GM19043 (cell line): ENCODE data around the gene KCP.

Source experiments
- ATAC-seq: cut with Tn5 transposase; IDR thresholded peaks from one replicate; pipeline ENCODE4 v1.9.1; 2021; ENCODE audit warnings: low read depth; ENCODE audit not compliant: unreplicated experiment

The KCP gene

DNA sequence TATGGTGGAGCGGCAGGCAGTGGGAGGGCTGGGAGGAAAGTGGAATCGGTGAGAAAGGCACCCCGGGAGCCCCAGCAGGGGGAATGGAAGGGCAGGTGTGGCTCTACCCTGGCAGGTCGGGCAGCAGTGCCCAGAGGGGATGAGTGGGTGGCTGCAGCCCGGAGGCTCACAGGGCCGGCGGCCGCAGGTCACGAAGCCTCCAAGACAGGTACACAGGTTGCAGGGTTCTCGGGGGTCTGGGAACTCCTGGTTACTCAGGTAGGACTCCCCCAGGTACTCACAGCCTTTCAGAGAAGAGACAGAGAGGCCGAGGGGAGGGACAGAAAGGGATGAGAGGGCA is 21.8 kb downstream of the KCP start:
- no peak for ATAC-seq

GRCh38 chr7:128888039-128888755 is 22.3 kb downstream of the KCP start:
- no peak for ATAC-seq

DNA sequence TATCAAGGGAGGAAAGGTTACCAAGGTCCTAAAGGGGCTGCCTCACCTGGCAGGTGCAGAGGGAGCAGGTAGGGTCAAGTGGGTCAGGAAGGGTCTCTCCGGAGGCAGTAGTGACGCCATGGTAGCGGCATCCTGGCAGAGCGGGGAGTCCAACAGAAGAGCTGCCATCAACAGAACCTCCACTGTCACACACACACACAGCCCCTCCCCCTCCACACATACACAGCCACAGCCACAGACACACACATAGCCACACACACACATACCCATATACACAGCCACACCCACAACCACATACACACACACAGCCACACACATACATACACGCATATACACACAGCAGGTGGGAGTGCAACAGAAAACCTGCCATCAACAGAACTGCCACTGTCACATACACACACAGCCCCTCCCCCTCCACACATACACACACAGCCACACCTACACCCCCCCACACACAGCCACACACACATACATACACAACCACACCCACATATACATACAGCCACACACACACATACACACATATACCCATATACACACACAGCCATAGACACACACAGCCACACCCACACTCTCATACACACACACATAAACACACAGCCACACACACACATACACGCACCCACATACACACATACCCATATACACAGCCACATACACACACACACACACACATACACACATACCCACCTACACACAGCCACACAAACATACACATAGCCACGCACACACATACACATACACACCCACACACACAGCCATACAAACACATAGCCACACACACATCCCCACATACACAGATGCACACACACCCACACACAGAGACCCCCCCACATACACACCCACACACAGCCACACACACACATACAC is 23.1 kb downstream of the KCP start:
- no peak for ATAC-seq

GRCh38 chr7:128886391-128887168 is 23.9 kb downstream of the KCP start:
- no peak for ATAC-seq

DNA sequence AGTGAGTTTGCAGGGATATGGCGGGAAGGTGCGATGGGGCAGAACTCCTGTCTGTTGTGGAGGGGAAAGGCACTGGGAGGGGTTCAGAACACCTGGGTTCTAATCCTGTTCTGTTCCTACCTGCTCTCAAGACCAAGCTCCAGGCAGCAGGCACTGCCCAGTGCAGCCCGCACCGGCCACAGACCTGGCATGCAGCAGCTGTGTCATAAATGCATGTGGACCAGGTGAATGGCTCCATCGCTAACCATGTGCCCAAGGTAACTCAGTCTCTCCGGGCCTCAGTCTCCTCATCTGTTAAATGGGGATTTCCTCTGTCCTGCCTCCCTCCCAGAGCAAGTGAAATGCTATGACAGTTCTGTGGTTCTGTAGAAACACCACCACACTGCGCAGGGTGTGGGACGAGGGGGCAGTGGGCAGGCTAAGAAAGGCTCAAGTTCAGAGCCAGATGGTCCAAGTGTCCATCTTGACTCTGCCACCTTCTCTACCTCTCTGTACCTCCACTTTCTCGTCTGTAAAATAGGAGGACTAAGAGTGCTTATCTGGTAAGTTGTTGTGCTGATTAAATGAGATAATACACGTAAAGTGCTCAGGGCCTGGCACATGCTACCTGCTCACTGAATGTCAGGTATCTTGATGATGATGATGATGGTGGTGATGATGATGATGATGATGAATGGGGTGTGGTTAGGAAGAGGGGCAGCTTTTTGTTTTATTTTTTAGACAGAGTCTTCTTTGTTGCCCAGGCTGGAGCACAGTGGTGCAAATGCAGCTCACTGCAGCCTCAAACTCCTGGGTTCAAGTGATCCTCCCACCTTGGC is 24.9 kb downstream of the KCP start:
- ATAC-seq = no peak

DNA sequence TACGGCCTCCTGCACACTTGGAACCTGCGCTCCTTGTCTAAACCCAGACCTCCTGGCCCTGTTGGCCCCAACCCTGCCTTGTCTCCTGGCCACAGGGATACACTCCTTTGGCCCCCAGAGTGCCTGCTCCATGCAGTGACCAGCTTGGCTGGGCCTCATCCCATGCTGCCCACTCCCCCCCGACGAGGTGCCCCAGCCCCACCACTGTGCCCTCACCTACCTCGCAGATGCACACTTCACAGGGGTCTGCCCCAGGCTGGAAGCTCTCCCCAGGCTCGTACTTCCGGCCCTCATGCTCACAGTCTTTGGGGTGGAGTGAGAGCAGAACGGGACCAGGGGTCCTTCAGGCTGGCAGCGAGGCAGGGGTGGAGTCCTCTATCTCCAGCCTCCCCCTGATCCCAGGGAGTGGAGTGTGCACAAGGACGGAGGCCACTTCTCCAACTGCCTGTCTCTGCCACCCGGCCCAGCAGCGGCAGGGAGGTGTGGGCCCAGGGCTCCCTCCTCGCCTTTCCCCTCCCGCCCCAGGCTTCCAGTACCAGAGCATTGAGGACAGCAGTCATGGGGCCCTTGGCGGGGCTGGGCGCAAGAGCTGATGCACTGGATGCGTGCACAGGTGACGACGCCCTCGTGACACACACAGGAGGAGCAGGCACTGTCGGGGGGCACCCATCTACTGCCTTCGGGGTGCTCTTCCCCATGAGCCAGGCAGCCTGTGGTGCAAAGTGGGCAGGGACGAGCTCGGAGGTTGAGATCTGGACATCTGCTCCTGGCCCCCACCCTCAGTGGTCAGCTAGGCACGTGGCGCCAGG is 25.7 kb downstream of the KCP start:
- no peak for ATAC-seq

DNA sequence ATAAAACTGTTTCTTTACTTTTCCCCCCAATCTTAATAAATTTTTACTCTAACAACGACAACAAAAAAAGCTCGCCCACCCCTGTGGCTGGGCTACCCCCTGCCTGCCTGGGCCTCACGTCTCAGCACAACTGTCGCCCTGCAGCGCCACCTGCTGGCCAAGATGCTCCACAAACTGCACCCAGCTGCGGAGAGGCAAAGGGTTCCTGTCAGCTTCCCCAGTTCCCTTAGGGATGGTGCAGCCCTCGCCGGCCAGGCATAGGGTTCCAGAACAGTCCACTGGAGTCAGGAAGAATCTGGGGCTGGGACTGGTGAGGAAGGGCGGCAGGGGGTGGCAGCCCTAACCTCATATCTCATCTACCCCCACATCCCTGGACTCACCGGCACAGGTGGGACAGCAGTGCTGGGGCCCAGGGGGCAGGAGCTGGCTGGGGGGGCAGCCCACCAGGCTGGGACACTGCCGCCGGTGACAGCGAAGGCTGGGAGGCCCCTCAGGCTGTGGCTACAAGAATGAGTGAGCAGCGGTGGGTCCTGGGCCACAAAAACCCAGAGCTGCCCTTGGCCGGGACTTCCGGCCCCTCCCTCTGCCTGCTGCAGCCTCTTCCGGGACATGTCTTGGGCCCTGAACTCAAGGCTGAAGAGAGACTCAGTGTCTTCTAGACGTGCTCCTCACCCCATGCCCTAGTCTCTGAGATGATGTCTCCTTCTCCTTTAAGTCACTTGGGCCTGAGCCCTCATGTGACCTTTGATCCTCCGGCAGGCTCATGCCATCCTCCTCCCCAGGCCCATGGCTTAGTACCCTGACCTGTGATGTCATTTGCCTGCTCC is 26.7 kb downstream of the KCP start:
- ATAC-seq = no peak

DNA sequence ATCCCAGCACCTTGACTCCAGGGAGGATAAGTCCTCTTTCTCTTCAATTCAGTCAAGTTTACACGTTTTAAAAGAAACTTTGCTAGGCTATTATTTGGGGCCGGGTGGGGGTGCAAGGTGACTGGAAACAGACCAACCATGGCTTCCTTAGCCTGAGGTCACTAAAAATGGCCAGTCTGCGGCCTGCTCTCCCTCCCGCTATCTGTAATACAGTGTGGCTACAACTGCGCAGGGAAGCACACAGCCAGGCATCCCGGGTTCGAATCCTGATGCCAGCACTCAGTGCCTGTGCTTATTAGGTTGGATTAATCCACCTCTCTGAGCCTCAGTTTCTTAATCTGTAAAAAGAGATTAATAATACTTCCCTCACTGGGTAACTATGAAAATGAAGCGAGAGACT is 28.4 kb downstream of the KCP start:
- ATAC-seq = no peak

DNA sequence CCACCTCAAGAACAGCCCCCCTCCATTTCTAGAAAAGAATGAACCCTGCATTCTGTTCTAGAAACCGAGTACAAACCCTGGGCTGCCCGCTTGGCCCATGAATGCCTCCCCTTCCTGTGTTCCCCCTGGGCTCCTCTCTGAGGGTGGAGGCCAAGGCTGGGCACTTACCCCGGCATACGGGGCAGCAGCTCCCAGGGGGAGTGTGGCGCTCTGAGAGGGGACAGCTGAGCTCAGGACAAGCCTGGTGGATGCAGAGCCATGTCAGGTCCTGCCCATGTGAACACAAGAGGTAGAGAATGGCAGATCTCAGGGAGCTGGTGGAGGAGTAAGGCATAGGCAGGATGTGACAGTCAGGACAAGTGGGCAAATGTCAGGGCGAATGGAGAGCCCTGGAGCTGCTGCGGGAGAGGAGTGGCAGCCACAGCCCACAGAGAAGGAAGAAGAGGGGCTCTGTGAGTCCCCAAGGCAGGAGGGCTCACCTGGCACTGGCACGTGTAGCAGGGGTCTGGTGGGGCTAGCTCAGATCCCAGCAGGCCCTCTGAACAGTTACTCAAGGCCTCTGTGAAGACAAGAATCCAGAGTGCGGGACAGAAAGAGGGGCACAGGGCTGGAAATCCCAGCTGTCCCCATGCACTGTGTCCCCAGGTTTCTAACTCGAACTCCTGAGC is 28.9 kb downstream of the KCP start:
- ATAC-seq = no peak

DNA sequence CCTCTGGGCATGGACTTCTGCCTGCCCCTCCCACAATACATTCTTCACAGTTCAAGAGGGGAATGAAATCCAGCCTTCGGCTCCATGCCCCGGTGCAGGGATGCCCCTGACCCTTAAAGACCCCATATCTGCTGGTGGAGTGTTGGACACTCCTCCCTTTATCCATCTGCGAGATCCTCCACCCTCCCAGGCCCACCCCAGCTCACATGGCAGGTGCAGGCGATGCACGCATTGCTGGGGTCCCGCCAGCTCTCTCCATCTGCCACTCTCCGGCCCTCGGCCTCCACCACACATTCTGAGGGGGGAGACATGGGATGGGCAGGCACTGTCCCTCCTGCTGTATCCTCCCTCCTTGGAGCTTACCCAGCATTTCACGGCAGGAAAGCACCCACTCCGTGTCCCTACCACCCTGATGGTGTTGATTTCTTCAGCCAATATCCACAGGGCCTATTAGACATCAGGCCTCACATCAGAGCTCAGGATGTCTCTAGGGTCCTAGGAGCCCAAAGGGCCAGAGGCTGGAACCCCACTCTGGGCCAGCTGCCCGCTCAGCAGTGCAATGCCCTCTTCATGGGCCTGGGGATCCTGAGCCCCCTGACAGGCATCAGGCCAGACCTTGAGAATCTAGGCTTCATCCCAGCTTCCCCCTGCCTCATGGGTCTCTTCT is 29.6 kb downstream of the KCP start:
- no peak for ATAC-seq

- ATAC-seq = no peak
Measured at GRCh38 chr7:128879939-128880746, 30.4 kb downstream of the KCP start.

DNA sequence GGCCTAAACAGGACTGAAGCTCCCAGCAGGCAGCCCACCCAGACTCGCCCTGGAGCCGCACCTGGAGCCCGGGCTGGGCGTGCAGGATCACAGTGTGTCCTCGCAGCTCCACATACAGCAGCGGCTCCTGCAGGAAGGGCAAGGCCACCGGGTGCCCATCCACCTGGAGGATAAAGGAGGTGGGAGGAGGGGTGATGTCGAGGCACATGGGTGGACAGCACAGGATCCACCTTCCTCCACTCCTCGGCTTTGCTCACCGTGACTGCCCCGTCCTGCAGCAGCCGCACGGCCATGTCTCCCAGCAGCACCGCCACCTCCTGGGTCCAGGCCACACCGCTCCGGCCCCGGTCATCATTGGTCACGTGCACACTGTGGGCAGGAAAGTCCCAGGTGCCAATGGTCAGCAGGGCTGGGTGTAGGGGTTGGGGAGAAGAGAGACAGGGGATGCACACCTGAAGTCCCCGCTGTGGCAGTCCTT is 31.0 kb downstream of the KCP start:
- ATAC-seq = no peak

DNA sequence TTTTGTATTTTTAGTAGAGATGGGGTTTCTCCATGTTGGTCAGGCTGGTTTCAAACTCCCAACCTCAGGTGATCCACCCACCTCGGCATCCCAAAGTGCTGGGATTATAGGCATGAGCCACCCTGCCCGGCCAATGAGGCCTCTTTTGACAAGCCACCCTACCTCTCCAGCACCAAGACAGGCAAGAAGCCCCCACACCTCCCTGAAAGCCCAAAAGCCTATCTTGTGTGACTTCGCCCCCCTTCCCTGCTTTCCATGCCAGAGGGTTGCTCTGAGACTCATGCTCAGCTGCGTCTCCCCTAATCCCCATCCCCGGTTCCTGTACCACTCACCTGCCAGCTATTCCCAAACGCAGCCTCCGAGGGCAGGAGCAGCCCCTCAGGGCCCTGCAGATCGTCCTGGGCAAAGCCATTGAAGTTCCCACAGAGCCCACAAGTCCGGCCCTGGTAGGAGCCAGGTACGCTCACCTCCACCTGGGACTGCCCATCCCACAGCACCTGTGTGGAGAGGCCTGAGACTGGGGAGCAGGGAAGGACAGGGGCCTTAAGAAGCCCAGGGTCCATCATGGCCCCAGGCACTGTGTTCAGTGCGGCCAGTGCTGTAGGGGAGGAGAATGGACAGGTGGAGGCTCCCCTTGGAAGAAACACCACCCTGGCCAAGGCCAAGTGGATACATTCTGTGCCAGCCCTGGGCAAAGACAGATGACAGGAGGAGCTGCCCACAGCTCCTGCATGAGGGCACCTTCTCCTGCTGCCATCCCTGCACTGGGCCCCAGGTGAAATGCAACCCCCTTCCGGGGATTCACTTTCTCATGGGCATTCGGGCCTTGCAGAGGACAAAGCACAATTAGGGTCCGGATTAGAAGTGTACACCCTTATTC is 32.0 kb downstream of the KCP start:
- no peak for ATAC-seq

GRCh38 chr7:128877756-128878120 is 32.8 kb downstream of the KCP start:
- no peak for ATAC-seq

GRCh38 chr7:128876978-128877755 is 33.3 kb downstream of the KCP start:
- ATAC-seq = no peak
